ENCODE data around the gene SEMA4D.
"Not testable (repeated sequence)": the region's sequence is repeated elsewhere in the genome, so short reads cannot be mapped to it uniquely, and the experiment has no call there.

SEMA4D gene

DNA sequence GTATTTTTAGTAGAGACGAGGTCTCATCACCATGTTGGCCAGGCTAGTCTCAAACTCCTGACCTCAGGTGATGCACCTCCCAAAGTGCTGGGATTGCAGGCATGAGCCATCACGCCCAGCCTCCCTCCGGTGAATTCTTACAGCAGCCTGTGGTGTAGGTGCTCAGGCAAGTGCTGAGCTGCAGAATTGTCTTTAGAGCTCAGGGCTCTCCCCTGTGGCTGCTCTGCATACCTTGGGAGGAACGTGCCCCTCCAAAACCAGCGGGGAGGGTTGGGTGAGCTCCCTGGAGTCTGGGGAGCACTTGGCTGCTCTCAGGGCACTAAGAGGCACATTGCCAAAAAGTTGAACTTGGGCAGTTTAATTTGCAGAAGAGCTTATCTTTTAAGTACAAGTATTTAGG is 150.3 kb downstream of the SEMA4D start:
- H3K4me2 ChIP-seq (ENCODE audit: low read depth, low read length, poor library complexity, severe bottlenecking): no peak overlapping the region
- no peaks in the 10 kb centered on the region for H3K27me3 ChIP-seq (ENCODE audit: insufficient read depth, low read length, poor library complexity, severe bottlenecking)
- no peak overlapping the region for H3K9ac ChIP-seq (ENCODE audit: low read depth, low read length, poor library complexity, severe bottlenecking)
- TF ChIP-seq, protein P1, sequence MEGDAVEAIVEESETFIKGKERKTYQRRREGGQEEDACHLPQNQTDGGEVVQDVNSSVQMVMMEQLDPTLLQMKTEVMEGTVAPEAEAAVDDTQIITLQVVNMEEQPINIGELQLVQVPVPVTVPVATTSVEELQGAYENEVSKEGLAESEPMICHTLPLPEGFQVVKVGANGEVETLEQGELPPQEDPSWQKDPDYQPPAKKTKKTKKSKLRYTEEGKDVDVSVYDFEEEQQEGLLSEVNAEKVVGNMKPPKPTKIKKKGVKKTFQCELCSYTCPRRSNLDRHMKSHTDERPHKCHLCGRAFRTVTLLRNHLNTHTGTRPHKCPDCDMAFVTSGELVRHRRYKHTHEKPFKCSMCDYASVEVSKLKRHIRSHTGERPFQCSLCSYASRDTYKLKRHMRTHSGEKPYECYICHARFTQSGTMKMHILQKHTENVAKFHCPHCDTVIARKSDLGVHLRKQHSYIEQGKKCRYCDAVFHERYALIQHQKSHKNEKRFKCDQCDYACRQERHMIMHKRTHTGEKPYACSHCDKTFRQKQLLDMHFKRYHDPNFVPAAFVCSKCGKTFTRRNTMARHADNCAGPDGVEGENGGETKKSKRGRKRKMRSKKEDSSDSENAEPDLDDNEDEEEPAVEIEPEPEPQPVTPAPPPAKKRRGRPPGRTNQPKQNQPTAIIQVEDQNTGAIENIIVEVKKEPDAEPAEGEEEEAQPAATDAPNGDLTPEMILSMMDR (conservative IDR thresholded peaks at IDR 0.05; ENCODE audit: low read length): no peak
- no peak for TF ChIP-seq EZH2phosphoT487 (IDR thresholded peaks at IDR 0.05; ENCODE audit: borderline replicate concordance)
- no peaks in the 10 kb centered on the region for H3K9me2 ChIP-seq (replicated peaks; ENCODE audit: low read depth, low read length)
- no peaks in the 10 kb centered on the region for H3F3A ChIP-seq (ENCODE audit: low read depth)
- H3K9me3 ChIP-seq (ENCODE audit: insufficient read depth, low read depth, low read length): 0 out of 2 replicates have a peak, but pooled peaks cover 5% of the 10 kb centered on the region
- no peaks in the 10 kb centered on the region for H3K4me1 ChIP-seq (ENCODE audit: insufficient read depth, low read length, poor library complexity, severe bottlenecking)
- peaks cover 90% of the 10 kb centered on the region; the same call in 1 of the 2 replicates for H3K36me3 ChIP-seq (ENCODE audit: insufficient read depth, low read length)
- H4K20me1 ChIP-seq (ENCODE audit: insufficient read depth, low read length, poor library complexity, severe bottlenecking): no peaks in the 10 kb centered on the region
- H3K4me3 ChIP-seq (ENCODE audit: low read length, poor library complexity, severe bottlenecking): no peak overlapping the region
- H2AFZ ChIP-seq (ENCODE audit: low read length): no peak overlapping the region
- H3K79me2 ChIP-seq (ENCODE audit: insufficient read depth, low read length): no peaks in the 10 kb centered on the region

- H3K27me3 ChIP-seq (ENCODE audit: insufficient read depth, low read length, poor library complexity, severe bottlenecking): no peaks in the 10 kb centered on the region
- H3K4me1 ChIP-seq (ENCODE audit: insufficient read depth, low read length, poor library complexity, severe bottlenecking): no peaks in the 10 kb centered on the region
- H3K79me2 ChIP-seq (ENCODE audit: insufficient read depth, low read length): no peaks in the 10 kb centered on the region
- H3K9me2 ChIP-seq (replicated peaks; ENCODE audit: low read depth, low read length): no peaks in the 10 kb centered on the region
- no peak overlapping the region for H3K4me2 ChIP-seq (ENCODE audit: low read depth, low read length, poor library complexity, severe bottlenecking)
- H3F3A ChIP-seq (ENCODE audit: low read depth): no peaks in the 10 kb centered on the region
- H4K20me1 ChIP-seq (ENCODE audit: insufficient read depth, low read length, poor library complexity, severe bottlenecking): no peaks in the 10 kb centered on the region
- H3K36me3 ChIP-seq (ENCODE audit: insufficient read depth, low read length): peaks cover 92% of the 10 kb centered on the region; the same call in 1 of the 2 replicates
- no peak for TF ChIP-seq EZH2phosphoT487 (IDR thresholded peaks at IDR 0.05; ENCODE audit: borderline replicate concordance)
- TF ChIP-seq, protein P1 (conservative IDR thresholded peaks at IDR 0.05; ENCODE audit: low read length): no peak
- H3K9me3 ChIP-seq (ENCODE audit: insufficient read depth, low read depth, low read length): 0 out of 2 replicates have a peak, but pooled peaks cover 5% of the 10 kb centered on the region
- H3K4me3 ChIP-seq (ENCODE audit: low read length, poor library complexity, severe bottlenecking): no peak overlapping the region
- no peak overlapping the region for H3K9ac ChIP-seq (ENCODE audit: low read depth, low read length, poor library complexity, severe bottlenecking)
- H2AFZ ChIP-seq (ENCODE audit: low read length): no peak overlapping the region
Measured at GRCh38 chr9:89346696-89347095, 151.2 kb downstream of the SEMA4D start.

- H3K79me2 ChIP-seq (ENCODE audit: insufficient read depth, low read length): no peaks in the 10 kb centered on the region
- no peaks in the 10 kb centered on the region for H3K9me2 ChIP-seq (replicated peaks; ENCODE audit: low read depth, low read length)
- no peak overlapping the region for H3K4me3 ChIP-seq (ENCODE audit: low read length, poor library complexity, severe bottlenecking)
- H3K9ac ChIP-seq (ENCODE audit: low read depth, low read length, poor library complexity, severe bottlenecking): no peak overlapping the region
- no peaks in the 10 kb centered on the region for H3K4me1 ChIP-seq (ENCODE audit: insufficient read depth, low read length, poor library complexity, severe bottlenecking)
- no peaks in the 10 kb centered on the region for H3F3A ChIP-seq (ENCODE audit: low read depth)
- no peaks in the 10 kb centered on the region for H4K20me1 ChIP-seq (ENCODE audit: insufficient read depth, low read length, poor library complexity, severe bottlenecking)
- H2AFZ ChIP-seq (ENCODE audit: low read length): no peak overlapping the region
- H3K4me2 ChIP-seq (ENCODE audit: low read depth, low read length, poor library complexity, severe bottlenecking): no peak overlapping the region
- 0 out of 2 replicates have a peak, but pooled peaks cover 5% of the 10 kb centered on the region for H3K9me3 ChIP-seq (ENCODE audit: insufficient read depth, low read depth, low read length)
- H3K36me3 ChIP-seq (ENCODE audit: insufficient read depth, low read length): peaks cover 91% of the 10 kb centered on the region; the same call in 1 of the 2 replicates
- TF ChIP-seq EZH2phosphoT487 (IDR thresholded peaks at IDR 0.05; ENCODE audit: borderline replicate concordance): no peak
- TF ChIP-seq, protein P1 (conservative IDR thresholded peaks at IDR 0.05; ENCODE audit: low read length): no peak
- no peaks in the 10 kb centered on the region for H3K27me3 ChIP-seq (ENCODE audit: insufficient read depth, low read length, poor library complexity, severe bottlenecking)
Measured at GRCh38 chr9:89345476-89345875, 152.4 kb downstream of the SEMA4D start.

DNA sequence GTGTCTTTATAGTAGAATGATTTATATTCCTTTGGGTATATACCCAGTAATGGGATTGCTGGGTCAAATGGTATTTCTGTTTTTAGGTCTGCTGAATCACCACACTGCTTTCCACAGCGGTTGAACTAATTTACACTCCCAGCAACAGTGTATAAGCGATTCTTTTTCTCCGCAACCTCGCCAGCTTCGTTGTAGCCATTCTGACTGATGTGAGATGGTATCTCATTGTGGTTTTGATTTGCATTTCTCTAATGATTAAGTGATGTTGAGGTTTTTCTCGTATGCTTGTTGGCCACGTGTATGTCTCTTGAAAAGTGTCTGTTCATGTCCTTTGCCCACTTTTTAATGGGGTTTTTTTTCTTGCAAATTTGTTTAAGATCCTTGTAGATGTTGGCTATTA is 154.1 kb downstream of the SEMA4D start:
- H3K9ac ChIP-seq (ENCODE audit: low read depth, low read length, poor library complexity, severe bottlenecking); H3K79me2 ChIP-seq (ENCODE audit: insufficient read depth, low read length); H3K27me3 ChIP-seq (ENCODE audit: insufficient read depth, low read length, poor library complexity, severe bottlenecking); H3F3A ChIP-seq (ENCODE audit: low read depth); H2AFZ ChIP-seq (ENCODE audit: low read length); H3K4me3 ChIP-seq (ENCODE audit: low read length, poor library complexity, severe bottlenecking); H3K9me3 ChIP-seq (ENCODE audit: insufficient read depth, low read depth, low read length); H3K4me2 ChIP-seq (ENCODE audit: low read depth, low read length, poor library complexity, severe bottlenecking); H4K20me1 ChIP-seq (ENCODE audit: insufficient read depth, low read length, poor library complexity, severe bottlenecking); H3K4me1 ChIP-seq (ENCODE audit: insufficient read depth, low read length, poor library complexity, severe bottlenecking); H3K9me2 ChIP-seq (replicated peaks; ENCODE audit: low read depth, low read length): not testable (repeated sequence)
- peaks cover 89% of the 10 kb centered on the region for H3K36me3 ChIP-seq (ENCODE audit: insufficient read depth, low read length)
